CD8-positive, alpha-beta memory T cell (primary cell): Measurements from ENCODE around the gene HOXD12. TPM values are rescaled to one million over a fixed set of nuclear protein-coding genes. Genes with fewer than 3 reads are reported as not detected.

Experiments used
- CTCF ChIA-PET: fragments of 350-600 bp; sonication (Branson Sonifier 250); formaldehyde crosslinking; loops from one replicate; lab custom pipeline; 2021; ENCODE audit warnings: antibody characterized with exemption; lab: Charles Lee
- POLR2A ChIA-PET: fragments of 350-600 bp; sonication (Branson Sonifier 250); formaldehyde crosslinking; loops from one replicate; lab custom pipeline; 2021; ENCODE audit warnings: antibody characterized with exemption; lab: Charles Lee
- DNase-seq, 5 donors: peaks; one replicate each; pipeline versions ENCODE4 v3.0.0 to v3.0.0-alpha.2; 2020 to 2022; ENCODE audit warnings: mixed read lengths in 1 of 5
- H3K27ac ChIP-seq: one replicate; pipeline ENCODE4 v1.7.0; 2013; ENCODE audit warnings: low read depth, mild to moderate bottlenecking, low read length, moderate library complexity
- H3K27me3 ChIP-seq: 2 replicates; pipeline ENCODE4 v1.7.0; 2013; ENCODE audit warnings: low read length, mild to moderate bottlenecking; ENCODE audit not compliant: insufficient read depth, poor library complexity, severe bottlenecking
- H3K36me3 ChIP-seq: 2 replicates; pipeline ENCODE4 v1.7.0; 2013; ENCODE audit warnings: mild to moderate bottlenecking, low read length, moderate library complexity; ENCODE audit not compliant: insufficient read depth
- H3K4me1 ChIP-seq: 2 replicates; pipeline ENCODE4 v1.7.0; 2013; ENCODE audit warnings: mild to moderate bottlenecking, low read length, moderate library complexity; ENCODE audit not compliant: insufficient read depth
- H3K4me3 ChIP-seq: 2 replicates; pipeline ENCODE4 v1.7.0; 2013; ENCODE audit warnings: mild to moderate bottlenecking, low read length
- H3K9me3 ChIP-seq: 2 replicates; pipeline ENCODE4 v1.7.0; 2013; ENCODE audit warnings: mild to moderate bottlenecking, low read length
- H3K27ac Mint-ChIP-seq, 8 donors: one replicate each; pipeline ENCODE4 v1.8.0; 2020 to 2021; ENCODE audit warnings: mixed read lengths in 8 of 8, mild to moderate bottlenecking in 6 of 8, inconsistent platforms in 3 of 8, moderate library complexity in 3 of 8
- H3K27me3 Mint-ChIP-seq, 2 donors: one replicate each; pipeline ENCODE4 v1.8.0; 2020 to 2021; ENCODE audit warnings: mixed read lengths in 2 of 2, mild to moderate bottlenecking in 1 of 2, moderate library complexity in 1 of 2
- H3K36me3 Mint-ChIP-seq, 3 donors: one replicate each; pipeline ENCODE4 v1.8.0; 2020 to 2021; ENCODE audit warnings: mixed read lengths in 3 of 3, inconsistent platforms in 1 of 3, mild to moderate bottlenecking in 1 of 3
- H3K4me1 Mint-ChIP-seq, 3 donors: one replicate each; pipeline ENCODE4 v1.8.0; 2020 to 2021; ENCODE audit warnings: mixed read lengths in 3 of 3, inconsistent platforms in 1 of 3, mild to moderate bottlenecking in 1 of 3
- H3K4me3 Mint-ChIP-seq, 7 donors: one replicate each; pipeline ENCODE4 v1.8.0; 2020 to 2021; ENCODE audit warnings: mixed read lengths in 7 of 7, mild to moderate bottlenecking in 6 of 7, moderate library complexity in 4 of 7, inconsistent platforms in 2 of 7
- H3K9me3 Mint-ChIP-seq, 5 donors: one replicate each; pipeline ENCODE4 v1.8.0; 2020 to 2022; ENCODE audit warnings: mixed read lengths in 5 of 5, mild to moderate bottlenecking in 3 of 5, moderate library complexity in 2 of 5, inconsistent platforms in 1 of 5
- polyA plus RNA-seq: library from polyadenylated mRNA; unstranded; fragments of 300-500 nt; fragmentation: Illumina TruSeq; gene quantifications from one replicate; pipeline ENCODE4 v1.2.3, GENCODE V29; 2021
- total RNA-seq, 2 experiments: library from RNA; stranded (reverse); gene quantifications; one replicate each; pipeline ENCODE4 v1.2.3, GENCODE V29; 2021

HOXD12 gene
- total and polyA plus RNA-seq, 3 experiments from 2014 or later, result not detected

DNA sequence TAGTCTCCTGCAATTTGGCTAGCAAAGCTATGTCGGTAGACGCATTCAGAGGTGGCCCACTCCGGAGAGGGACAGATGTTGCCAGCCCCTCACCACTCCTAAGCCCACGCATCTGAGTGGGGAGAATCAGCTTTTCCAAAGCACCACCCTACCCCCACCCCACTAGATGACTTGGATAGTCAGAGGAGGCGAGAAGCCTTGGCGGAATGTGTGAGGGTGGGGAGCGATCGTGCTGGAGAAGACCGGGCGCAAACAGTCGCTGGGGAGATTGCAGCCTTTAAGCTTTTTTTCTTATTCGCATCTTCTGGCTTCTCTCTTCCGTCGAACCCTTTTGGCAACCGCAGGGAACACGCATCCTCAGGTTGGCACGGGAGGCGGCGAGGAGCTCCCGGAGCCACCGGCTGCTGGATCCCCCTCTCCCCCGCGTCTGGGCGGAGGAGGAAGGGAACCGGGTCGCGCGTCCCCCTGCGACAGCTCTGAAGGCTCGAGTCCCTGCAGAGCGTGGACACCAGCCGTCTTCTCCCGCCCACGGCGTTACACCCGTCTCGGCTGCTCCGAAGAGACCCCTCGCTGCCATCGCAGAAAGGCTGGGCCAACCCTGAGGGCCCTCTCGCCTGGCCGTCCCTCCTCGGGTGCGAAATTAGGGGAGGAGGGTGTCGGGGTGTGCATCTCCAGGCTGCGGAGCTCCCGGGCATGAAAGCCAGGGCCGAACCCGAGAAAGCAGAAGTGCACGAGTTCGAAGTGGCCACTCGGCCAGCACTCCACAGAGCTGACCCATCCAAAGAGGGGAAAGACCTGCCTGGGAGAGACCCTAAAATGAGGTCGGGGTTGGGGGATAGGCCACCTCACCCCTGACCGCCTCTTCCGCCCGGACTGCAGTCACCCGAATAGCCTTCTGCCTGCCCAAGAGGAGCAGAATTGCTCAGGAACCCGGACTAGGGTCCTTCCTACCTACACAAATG, 28.0 kb upstream of the HOXD12 start:
- Histone ChIP-seq H3K27ac (no peak overlapping the region), H3K4me3 (no peak overlapping the region), H3K9me3 (no peaks in the 10 kb centered on the region), H3K27me3 (peaks cover 74% of the 10 kb centered on the region), H3K4me1 (no peaks in the 10 kb centered on the region), H3K36me3 (no peaks in the 10 kb centered on the region)
- H3K27ac Mint-ChIP-seq, result no peak overlapping the region
- H3K27me3 Mint-ChIP-seq, result peaks cover 88 to 91% of the 10 kb centered on the region in 2 donors
- peaks cover 4 to 17% (median 13%) of the 10 kb centered on the region in 5 donors for H3K9me3 Mint-ChIP-seq
- ChIA-PET CTCF (no interaction called here), POLR2A (no interaction called here)
- H3K36me3 Mint-ChIP-seq, result no peaks in the 10 kb centered on the region
- no peak for DNase-seq
- no peak overlapping the region for H3K4me3 Mint-ChIP-seq
- H3K4me1 Mint-ChIP-seq, result peaks cover 2 to 17% (median 3%) of the 10 kb centered on the region in 3 donors

DNA sequence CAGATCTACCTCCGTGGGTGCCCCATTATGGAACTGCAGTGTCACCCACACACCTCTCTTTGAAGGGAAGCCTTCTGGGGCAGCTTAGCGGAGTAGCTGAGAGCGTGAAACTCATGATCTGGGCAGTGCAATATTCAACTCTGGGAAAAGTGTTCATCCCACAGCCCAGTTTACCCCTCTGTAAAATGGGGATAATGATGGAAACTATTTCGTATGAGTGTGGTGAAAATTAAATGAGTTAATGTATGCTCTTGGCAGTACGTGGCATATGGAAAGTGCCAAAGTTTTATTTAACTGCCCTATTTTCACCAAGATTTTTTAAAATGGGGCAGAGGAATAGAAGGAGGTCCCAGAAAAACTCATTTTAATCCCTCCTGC, 27.3 kb upstream of the HOXD12 start:
- Histone ChIP-seq H3K4me3 (no peak overlapping the region), H3K36me3 (no peaks in the 10 kb centered on the region), H3K9me3 (no peaks in the 10 kb centered on the region), H3K27ac (no peak overlapping the region), H3K4me1 (no peaks in the 10 kb centered on the region), H3K27me3 (peaks cover 76% of the 10 kb centered on the region)
- H3K27ac Mint-ChIP-seq, result no peak overlapping the region
- H3K4me3 Mint-ChIP-seq, result no peak overlapping the region
- peaks cover 5 to 22% (median 15%) of the 10 kb centered on the region in 5 donors for H3K9me3 Mint-ChIP-seq
- POLR2A ChIA-PET, result no interaction called here
- peaks cover 2 to 16% (median 3%) of the 10 kb centered on the region in 3 donors for H3K4me1 Mint-ChIP-seq
- CTCF ChIA-PET, result no interaction called here
- peaks cover 91 to 96% of the 10 kb centered on the region in 2 donors for H3K27me3 Mint-ChIP-seq
- DNase-seq, result no peak
- no peaks in the 10 kb centered on the region for H3K36me3 Mint-ChIP-seq

DNA sequence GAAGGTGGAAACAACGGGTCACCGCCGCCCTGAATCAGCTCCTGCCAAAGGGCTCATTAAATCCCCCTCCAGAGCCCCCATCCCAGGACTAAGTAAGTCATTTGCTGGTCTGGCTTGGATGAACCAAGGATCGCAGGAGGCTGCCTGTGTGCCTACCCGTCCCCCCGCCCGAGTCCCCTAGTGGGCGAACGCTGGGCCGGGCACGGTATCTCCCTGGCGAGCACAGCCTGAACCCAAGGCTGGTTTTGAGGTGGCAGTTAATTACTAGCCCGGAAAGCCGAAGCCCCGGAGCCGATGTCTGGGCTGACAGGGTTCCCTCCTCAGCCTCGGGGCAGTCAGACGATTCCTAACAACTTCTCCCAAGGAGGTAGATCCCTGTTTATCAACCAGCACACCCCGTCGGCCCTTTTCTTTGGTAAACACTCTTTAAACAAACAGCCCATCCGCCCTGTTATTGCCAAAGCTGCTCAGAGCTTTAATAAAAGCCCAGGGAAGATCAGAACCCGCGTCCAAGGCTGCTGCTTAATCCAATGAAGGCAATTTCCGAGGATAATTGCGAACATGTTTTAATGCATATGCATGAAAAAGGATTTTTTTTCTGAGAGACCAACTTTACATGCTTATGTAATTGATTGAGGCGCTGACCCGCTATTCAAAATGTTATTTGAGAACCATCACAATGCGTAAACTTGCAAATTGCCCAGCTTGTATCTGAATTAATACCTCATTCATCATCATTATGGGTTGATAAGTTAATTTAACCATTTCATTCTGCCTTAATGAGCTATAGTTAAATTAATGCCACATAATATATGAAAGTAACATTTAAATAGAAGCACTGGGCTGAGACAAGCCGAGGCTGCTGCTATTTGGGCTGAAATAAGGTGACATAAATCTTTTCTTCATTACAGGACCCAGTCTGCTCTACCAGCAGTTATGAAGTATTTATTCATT, 26.4 kb upstream of the HOXD12 start:
- H3K4me1 Mint-ChIP-seq, result peaks cover 2 to 7% (median 3%) of the 10 kb centered on the region in 3 donors

DNA sequence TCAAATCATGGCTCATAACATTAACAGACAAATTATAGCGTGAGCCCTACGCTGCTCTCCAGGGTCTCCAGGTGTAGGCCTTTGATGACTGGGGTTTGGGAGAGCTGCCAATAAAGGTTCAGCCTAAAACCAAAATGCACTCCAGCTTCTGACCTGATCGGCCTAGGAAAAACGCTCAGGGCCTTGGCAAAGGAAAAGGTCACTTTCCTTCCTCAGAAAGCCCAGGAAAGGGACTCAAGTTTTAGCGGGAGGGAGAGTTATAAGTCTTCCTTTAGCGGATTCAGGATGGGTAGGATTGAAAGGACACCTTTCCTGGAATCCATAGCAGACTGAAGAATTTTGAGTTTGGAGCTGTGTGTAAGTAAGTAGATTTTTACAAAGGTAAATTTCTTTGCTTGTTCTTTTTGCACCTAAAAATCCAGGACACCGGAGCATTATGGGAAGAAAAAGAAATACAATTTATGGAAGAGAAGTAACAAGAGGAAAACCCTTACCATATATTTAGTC, 24.6 kb upstream of the HOXD12 start:
- H3K9me3 ChIP-seq, result no peaks in the 10 kb centered on the region
- peaks cover 86 to 90% of the 10 kb centered on the region in 2 donors for H3K27me3 Mint-ChIP-seq
- H3K27ac Mint-ChIP-seq, result peak overlapping the region in 1 of 8 donors; percentile 23
- H3K27me3 ChIP-seq, result peaks cover 81% of the 10 kb centered on the region
- H3K36me3 ChIP-seq, result no peaks in the 10 kb centered on the region
- CTCF ChIA-PET, result interaction anchor here (1.5 kb wide), 1 partner anchor 52 kb away, joined by 5 read pairs; no protein-coding TSS in a partner anchor
- peaks cover 7 to 15% (median 8%) of the 10 kb centered on the region in 3 donors for H3K4me1 Mint-ChIP-seq
- H3K4me3 Mint-ChIP-seq, result no peak overlapping the region
- no peak overlapping the region for H3K27ac ChIP-seq
- peaks cover 6% of the 10 kb centered on the region for H3K4me1 ChIP-seq
- no peak for DNase-seq
- POLR2A ChIA-PET, result no interaction called here
- H3K9me3 Mint-ChIP-seq, result peaks cover 14 to 39% (median 31%) of the 10 kb centered on the region in 5 donors
- no peaks in the 10 kb centered on the region for H3K36me3 Mint-ChIP-seq
- H3K4me3 ChIP-seq, result no peak overlapping the region

More for the DNA sequence above, 26.4 kb upstream of the HOXD12 start:
- DNase-seq, result no peak
- Mint-ChIP-seq H3K4me3 (no peak overlapping the region), H3K27ac (peak overlapping the region in 1 of 8 donors; percentile 40), H3K9me3 (peaks cover 8 to 24% (median 17%) of the 10 kb centered on the region in 5 donors), H3K27me3 (peaks cover 84 to 92% of the 10 kb centered on the region in 2 donors), H3K36me3 (no peaks in the 10 kb centered on the region)
- ChIA-PET POLR2A (no interaction called here), CTCF (interaction anchor here (1.5 kb wide), 1 partner anchor 54 kb away, joined by 5 read pairs; no protein-coding TSS in a partner anchor)
- Histone ChIP-seq H3K27ac (no peak overlapping the region), H3K9me3 (no peaks in the 10 kb centered on the region), H3K4me1 (no peaks in the 10 kb centered on the region), H3K27me3 (peaks cover 73% of the 10 kb centered on the region), H3K36me3 (no peaks in the 10 kb centered on the region), H3K4me3 (no peak overlapping the region)

DNA sequence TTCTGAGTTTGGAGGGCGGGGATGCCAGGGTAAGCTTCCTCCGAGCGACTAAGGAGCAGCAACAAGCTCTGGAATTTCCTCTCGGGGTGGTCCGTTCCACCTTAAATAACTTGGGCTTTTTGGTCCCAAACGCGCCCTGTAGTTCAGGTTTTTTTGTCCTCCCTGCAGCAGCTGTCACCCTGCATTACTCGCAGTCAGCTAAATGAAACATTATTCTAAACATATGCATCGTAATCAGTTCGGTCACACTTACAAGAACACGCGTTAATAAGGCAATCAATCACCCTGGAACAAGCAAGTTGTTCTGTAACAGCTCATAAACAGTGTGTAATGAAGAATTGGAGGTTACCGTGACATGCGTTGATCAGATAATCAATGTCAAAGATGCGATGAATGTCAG, 24.1 kb upstream of the HOXD12 start:
- POLR2A ChIA-PET, result no interaction called here

DNA sequence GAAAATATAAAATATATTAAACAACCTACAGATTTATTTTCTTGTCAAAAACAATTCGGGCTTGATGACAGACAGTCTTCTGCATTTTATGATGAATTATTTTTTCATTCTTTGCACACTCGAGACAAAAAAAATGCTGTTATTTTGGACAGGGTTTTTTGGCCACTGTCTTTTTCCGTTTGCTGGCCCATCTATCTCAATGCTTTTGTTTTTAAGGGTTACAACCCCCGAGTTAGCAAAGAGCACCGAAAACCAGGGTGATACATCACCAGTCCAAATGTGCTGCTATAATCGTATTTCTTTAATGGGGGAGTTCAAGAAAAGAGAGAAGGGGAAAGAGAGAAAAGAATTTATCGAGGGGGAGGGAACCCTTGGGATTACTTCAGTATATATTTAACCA, 23.5 kb upstream of the HOXD12 start:
- Mint-ChIP-seq H3K4me3 (peak overlapping the region in 1 of 7 donors; percentile 64), H3K4me1 (peaks cover 9 to 15% (median 10%) of the 10 kb centered on the region in 3 donors), H3K27ac (peak overlapping the region in 2 of 8 donors; percentile 36 to 71), H3K27me3 (peaks cover 82% of the 10 kb centered on the region in 2 donors), H3K36me3 (peaks cover 0 to 2% (median 2%) of the 10 kb centered on the region in 3 donors), H3K9me3 (peaks cover 14 to 41% (median 32%) of the 10 kb centered on the region in 5 donors)
- H3K27ac ChIP-seq, result no peak overlapping the region
- POLR2A ChIA-PET, result no interaction called here
- DNase-seq, result no peak
- CTCF ChIA-PET, result no interaction called here
- no peak overlapping the region for H3K4me3 ChIP-seq
- H3K9me3 ChIP-seq, result no peaks in the 10 kb centered on the region
- H3K36me3 ChIP-seq, result no peaks in the 10 kb centered on the region
- peaks cover 6% of the 10 kb centered on the region for H3K4me1 ChIP-seq
- peaks cover 82% of the 10 kb centered on the region for H3K27me3 ChIP-seq

More for the DNA sequence above, 24.1 kb upstream of the HOXD12 start:
- peaks cover 82 to 85% of the 10 kb centered on the region in 2 donors for H3K27me3 Mint-ChIP-seq
- H3K4me3 Mint-ChIP-seq, result no peak overlapping the region
- no peak overlapping the region for H3K27ac ChIP-seq
- peaks cover 7 to 15% (median 8%) of the 10 kb centered on the region in 3 donors for H3K4me1 Mint-ChIP-seq
- H3K4me3 ChIP-seq, result no peak overlapping the region
- no peak for DNase-seq
- no peaks in the 10 kb centered on the region for H3K9me3 ChIP-seq
- H3K36me3 Mint-ChIP-seq, result no peaks in the 10 kb centered on the region
- H3K9me3 Mint-ChIP-seq, result peaks cover 14 to 39% (median 27%) of the 10 kb centered on the region in 5 donors
- H3K27me3 ChIP-seq, result peaks cover 78% of the 10 kb centered on the region
- peaks cover 6% of the 10 kb centered on the region for H3K4me1 ChIP-seq
- no peaks in the 10 kb centered on the region for H3K36me3 ChIP-seq
- CTCF ChIA-PET, result no interaction called here
- H3K27ac Mint-ChIP-seq, result peak overlapping the region in 2 of 8 donors; percentile 1 to 71

DNA sequence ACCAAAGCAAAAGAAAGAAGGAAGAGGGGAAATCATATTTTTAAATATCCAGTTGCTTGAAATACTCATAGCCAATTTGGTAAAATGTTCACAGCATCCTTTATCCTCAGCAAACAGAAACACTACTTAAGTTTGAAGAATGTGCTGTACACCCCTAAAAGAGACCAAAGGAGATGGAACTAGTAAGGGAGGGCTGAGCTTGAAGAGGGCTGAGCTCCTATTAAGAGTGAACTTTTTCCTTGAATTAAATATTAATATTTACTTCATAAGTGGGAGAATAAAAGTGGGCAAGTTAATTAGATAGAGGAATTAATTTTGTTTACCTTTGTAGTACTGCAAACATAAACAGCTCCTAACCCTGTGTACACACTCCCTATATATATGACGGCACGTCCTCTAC, 22.8 kb upstream of the HOXD12 start:
- Histone ChIP-seq H3K4me1 (peaks cover 6% of the 10 kb centered on the region), H3K9me3 (no peaks in the 10 kb centered on the region), H3K4me3 (no peak overlapping the region), H3K36me3 (no peaks in the 10 kb centered on the region), H3K27me3 (peaks cover 82% of the 10 kb centered on the region), H3K27ac (no peak overlapping the region)
- H3K27me3 Mint-ChIP-seq, result peaks cover 83 to 84% of the 10 kb centered on the region in 2 donors
- CTCF ChIA-PET, result no interaction called here
- peak overlapping the region in 2 of 8 donors; percentile 24 to 71 for H3K27ac Mint-ChIP-seq
- no peak for DNase-seq
- H3K4me3 Mint-ChIP-seq, result peak overlapping the region in 1 of 7 donors; percentile 64
- POLR2A ChIA-PET, result no interaction called here
- peaks cover 14 to 48% (median 39%) of the 10 kb centered on the region in 5 donors for H3K9me3 Mint-ChIP-seq
- H3K4me1 Mint-ChIP-seq, result peaks cover 11 to 15% (median 12%) of the 10 kb centered on the region in 3 donors
- peaks cover 0 to 5% (median 3%) of the 10 kb centered on the region in 3 donors for H3K36me3 Mint-ChIP-seq
